NCI-H187 (cell line): ENCODE results near the gene ADAMTS4.

Experiments used
- DNase-seq, 2 experiments: peaks; one replicate each; lab custom pipeline; 2025; lab: John Stamatoyannopoulos, UW

The ADAMTS4 gene

DNA sequence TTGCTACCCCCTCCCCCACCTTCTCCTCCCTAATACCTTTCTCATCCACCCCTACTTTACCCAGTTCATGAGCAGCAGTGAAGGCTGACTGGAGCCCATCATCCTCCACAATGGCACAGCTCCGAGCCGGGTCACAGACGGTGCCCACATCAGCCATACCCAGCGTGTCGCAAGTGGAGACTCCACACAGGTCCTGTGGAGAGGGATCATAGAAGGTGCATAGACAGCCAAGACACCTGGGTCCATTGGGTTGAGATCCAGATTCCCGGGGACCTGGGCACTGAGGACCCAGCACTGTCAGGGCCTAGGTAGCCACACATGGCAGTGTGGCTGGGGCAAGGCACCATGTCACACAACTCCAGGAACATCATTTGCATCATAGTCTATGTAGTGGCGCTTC is 2.7 kb downstream of the ADAMTS4 start:
- no peak for DNase-seq

- DNase-seq = no peak
These were observed 3.7 kb downstream of the ADAMTS4 start for GRCh38 chr1:161195171-161195570.

DNA sequence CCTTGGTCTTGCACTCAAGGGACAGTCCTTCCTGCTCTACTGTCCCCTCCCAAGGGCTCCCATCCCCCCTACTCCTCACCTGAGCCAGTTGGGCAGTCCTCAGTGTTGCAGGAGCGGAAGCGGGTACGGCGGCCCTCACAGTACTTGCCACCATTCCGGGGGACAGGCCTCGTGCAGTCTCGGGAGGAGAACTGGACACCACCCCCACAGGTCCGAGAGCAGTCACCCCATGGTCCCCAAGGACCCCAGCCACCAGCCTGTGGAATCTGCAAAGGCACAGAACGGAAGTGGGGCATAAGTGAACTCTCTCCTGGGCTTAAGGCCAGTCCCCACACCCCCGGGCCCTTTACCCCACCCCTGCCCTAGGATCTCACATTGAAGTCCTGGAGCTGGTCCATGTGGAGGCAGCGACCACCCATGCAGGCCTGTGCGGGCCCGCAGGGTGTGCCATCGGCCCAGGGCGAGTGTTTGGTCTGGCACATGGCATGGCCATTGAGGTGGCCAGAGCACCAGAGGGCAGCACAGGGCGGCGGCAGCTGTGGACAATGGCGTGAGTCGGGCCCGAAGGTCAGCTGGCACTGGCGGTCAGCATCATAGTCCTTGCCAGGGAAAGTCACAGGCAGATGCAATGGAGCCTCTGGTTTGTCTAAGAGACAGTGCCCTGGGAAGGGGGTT is 5.2 kb downstream of the ADAMTS4 start:
- DNase-seq = no peak

GRCh38 chr1:161192476-161193465 is 6.1 kb downstream of the ADAMTS4 start:
- DNase-seq = peak; percentile 47 to 52

DNA sequence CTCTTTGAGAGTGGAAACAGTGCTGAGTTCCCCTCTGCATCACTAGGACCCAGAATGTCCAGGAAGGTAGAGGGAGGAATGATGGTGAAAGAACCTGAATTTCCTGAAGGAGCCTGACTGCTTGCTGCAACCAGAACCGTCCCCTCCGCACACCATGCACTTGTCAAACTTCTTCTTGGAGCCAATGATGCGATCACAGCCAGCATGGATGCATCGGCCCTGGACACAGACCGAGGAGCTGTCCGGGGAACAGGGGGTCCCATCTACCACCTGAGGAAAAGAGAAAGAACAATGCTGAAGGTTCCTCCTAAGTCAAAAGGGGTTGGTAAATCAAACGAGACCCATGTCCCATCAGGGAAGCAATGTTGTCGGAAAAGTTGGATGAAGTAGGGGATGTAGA is 6.9 kb downstream of the ADAMTS4 start:
- no peak for DNase-seq

DNA sequence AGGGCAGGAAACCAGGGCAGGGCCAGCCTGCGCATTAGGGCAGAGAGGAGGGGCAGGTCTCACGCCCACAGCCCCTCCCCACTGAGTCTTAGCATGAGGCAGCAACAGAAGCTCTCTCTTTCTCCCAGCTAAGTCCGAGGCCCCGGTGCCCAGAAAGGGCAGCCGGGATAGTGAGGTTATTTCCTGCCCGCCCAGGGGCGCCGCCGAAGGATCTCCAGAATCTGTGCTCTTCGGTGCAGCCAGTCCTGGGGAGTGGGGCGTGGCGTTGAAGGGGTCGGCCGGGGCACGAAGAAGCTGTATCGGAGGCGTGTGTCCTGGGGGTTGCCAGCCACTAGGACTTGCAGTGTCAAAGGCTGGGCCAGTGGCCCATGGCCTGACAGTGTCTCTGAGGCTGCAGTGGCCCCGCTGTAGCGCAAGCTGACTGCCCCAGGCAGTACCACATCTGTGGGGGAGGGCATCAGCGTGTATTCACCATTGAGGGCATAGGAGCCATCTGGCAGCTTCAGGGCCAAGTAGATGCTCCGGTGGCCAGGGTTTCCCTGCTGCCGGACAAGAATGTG is 7.8 kb downstream of the ADAMTS4 start:
- no peak for DNase-seq

GRCh38 chr1:161189036-161189435 is 9.8 kb downstream of the ADAMTS4 start:
- DNase-seq = no peak

DNA sequence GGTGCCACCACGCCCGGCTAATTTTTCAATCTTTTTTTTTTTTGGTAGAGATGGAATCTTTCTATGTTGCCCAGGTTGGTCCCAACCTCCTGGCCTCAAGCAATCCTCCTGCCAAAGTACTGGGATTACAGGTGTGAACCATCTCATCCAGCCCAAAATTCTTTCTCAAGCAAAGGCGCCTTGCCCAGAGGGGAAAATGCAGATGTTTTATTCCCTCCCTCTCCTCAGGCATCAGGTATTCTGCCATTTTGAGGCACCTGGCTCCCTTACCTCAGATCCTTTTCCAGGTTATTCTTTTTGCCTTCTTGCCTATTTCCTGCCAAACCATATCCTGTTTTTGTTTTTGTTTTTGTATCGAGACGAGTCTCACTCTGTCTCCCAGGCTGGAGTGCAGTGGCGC is 10.5 kb downstream of the ADAMTS4 start:
- DNase-seq = no peak

DNA sequence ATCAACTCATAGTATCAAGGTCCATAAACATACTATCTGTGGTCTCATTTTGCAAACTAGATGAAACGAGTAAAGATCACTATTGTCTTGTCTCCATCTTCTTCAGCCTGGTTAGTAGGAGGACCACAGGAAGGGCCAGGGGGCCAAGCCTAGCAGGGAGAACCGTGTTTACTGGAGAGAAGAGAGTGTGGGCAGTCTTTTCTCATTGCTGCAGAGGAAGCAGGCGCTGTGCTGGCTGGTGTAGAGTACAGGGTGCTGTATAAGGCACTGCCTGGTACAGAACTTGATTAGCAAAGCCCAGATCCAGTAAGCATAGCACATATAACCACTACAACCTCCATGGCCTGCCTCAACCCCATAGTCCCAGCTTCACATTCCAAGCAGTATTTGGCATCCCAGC is 11.5 kb downstream of the ADAMTS4 start:
- DNase-seq = no peak

DNA sequence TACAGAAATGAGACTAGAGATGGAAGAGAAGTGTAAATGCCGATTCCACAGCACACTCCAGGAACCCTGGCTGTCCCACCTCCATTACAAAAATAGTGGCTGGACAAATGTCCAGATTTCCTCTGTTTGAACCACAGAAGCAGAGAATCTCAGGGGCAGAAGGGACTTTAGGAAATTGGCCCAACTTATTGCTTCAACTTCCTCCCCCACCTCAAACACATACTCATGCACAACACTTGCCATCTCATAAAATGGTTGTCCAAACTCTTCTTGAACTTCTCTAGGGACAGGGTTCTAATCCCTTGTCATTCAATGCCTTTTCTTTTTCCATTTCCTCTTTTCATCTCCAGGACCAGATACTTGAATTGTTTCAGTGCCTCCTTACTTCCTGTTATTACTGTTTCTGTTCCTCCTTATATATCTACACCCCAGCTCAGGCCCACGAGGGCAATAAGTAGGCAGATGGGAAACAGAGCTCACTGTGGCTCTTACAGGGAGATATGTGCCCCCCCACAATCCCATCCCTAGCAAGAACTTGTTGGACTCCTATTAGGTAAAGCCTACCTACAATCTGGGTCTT is 13.0 kb downstream of the ADAMTS4 start:
- no peak for DNase-seq

DNA sequence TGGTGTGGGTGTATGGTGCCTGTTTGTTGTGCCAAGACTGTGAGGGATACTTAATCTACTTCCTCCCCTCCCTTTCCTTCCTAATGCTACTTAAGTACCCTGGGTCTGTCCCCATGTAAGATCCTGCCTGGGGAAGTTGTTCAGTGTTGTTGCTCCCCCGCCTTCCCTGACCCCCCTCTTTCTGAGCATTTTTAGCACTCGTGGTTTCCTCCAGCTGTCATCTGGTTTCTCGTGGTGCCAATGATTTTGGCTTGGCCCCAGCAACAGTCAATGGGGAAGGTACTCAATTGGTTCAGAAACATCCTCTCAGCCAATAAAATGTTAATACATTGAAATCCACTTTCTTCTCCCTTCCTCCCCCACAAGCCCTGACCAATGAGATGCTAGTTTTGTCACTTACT is 13.6 kb downstream of the ADAMTS4 start:
- DNase-seq = no peak

DNA sequence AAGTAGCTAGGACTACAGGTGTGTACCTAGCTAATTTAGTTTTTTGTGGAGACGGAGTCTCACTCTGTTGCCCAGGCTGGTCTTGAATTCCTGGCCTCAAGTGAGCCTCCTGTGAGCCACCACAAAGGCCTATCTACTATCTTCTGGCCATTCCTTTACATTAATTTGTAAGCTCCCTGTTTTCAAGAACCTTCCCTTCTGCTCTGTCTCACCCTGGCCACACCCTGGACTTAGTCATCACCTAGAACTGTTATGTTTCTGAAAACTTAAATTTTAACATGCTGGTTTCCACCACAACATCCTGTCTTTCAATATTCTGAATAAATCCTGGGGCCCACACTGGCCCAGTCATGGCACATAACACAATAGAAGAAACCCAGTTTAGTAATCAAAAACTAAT is 16.6 kb downstream of the ADAMTS4 start:
- DNase-seq = no peak

DNA sequence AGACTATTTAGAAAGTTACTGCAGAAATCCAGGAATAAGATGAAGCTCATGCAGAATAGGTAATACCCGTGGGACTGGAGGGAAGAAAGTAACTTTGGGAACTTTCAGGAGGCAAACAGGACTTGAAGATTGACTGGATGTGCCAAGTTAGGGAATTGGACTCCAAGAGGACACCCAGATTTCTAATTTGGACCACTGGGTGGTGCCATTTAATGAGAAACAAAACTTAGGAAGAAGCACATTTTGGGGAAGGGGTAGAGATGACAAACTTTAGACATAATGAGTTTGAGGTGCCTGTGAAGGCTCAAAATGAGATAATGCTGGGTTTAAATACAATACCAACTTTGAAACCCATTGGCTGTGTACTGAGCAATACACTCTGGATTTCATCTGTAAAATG is 18.2 kb downstream of the ADAMTS4 start:
- no peak for DNase-seq

DNA sequence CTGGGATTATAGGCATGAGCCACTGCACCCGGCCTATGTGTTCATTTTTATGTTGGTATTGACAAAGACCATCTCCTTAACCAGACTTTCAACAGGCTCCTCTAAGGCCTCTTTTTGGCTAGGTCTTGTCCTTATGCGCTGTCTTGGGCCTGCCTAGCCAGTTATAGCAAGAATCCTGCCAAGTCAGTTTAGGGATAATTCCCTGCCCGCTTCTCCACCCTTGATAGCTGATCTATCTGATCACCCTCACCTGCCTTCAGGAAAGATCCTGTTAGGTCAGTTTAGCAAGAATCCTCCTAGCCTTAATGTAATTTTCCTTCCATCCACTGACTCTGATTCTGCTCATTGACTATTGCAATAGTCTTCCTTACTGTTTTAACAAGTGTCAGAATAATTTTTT is 19.2 kb downstream of the ADAMTS4 start:
- DNase-seq = no peak

- DNase-seq = no peak
These were observed 21.0 kb downstream of the ADAMTS4 start for GRCh38 chr1:161177936-161178244.

DNA sequence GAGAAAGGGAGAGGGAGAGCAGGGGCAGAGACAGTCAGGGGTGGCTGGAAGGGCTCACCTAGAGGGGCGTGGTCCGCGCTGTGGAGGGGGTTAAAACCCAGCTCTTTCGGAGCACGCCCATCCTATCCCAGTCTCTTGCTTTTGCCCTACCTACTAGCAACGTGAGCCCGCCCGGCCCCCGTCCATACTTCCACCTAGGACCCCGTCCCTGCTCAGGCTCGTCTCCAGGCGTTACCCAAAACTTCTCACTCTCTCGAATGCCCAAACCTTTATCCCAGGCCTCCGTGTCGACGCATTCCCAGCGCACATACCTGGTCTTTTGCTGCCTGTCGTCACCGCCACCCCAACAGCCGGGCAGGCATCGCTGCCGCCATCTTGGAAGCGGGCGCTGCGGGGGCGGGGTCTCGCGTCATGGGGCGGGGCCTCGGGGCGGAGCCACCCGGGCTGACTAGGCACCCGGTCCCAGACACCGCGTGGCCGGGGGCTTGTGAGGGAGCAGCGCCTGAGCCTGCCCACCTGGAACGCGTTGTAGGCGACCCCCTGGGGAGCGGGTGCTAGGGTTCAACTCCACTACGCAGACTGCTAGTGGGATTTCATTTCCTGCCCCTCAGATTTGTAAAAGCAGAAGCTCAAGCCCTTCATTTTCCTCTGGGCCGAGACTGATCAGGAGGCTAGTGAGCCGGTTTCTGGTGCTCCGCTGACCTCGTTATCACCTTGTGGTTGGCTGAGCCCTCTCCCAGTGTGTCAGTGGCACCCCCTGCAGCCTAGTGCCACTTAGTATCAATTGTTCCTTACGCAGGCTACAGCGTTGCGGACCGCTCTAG is 21.5 kb downstream of the ADAMTS4 start, which contains the start of gene B4GALT3:
Gene B4GALT3, minus strand, starts transcription at position 396 of the 824 bp plus-strand sequence. CDS start 1,447 bp downstream, outside the sequence.
- peak; percentile 89 to 95 for DNase-seq

- no peak for DNase-seq
These were observed 22.3 kb downstream of the ADAMTS4 start for GRCh38 chr1:161176468-161177111.

DNA sequence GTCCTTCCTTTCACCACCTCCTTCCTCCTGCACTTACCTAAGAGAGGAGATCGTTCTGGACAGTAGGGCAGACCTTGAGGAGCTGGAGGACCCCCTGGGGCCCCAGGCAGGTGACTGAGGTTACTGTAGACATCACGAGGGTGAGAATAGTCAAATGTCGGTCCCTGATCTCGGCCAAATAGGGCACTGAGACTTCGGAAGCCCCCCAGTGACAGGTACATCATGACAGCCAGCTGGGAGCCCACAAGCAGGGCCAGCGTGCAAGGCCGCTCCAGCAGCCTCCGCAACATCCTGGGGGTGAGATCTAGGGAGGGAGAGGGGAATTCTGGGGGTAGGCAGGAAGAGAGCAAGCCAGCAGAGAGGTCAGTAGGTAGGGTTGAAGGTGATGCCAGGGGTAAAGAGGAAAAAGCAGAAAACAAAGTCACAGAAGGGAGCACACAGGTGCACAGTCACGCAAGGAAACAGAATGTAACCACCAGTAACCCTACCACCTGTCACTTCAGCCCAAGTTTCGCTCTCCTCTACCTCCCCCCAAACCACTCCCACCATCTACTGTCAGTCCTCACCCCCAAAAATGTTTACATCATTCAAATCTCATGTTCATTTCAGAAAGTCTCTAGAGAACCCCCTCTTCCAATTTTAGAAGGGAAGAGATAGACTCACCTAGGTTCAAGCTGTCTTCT is 22.9 kb downstream of the ADAMTS4 start:
- DNase-seq = no peak

GRCh38 chr1:161174911-161175310 is 23.9 kb downstream of the ADAMTS4 start:
- DNase-seq = no peak

DNA sequence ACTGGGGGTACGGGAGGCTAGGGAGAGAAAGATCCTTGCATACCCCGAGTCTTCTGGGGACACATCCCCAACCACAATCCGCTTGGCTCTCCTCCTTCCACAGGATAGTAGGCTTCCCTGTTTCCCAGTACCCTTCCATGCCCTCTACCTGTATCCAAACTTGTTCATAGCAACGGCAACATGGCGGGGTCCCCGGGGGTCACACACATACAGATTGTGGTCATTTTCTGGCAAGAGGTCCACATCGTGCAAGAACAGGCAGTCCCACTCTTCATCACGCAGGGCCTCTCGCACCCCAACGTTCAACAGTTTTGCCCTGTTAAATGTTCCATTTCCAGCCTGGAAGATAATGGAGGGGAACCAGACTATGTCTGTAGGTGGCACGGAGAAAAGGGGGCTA is 25.1 kb downstream of the ADAMTS4 start:
- DNase-seq = no peak
